NOMO-1 (cell line): ENCODE measurements around the gene NBR1.
A peak's percentile ranks its signal among the peaks of the same experiment; 100 is the strongest.
"Not testable (repeated sequence)": the region's sequence is repeated elsewhere in the genome, so short reads cannot be mapped to it uniquely, and the experiment has no call there.

ENCODE experiments used
- DNase-seq, 2 experiments: peaks; one replicate each; lab custom pipeline; 2025; ENCODE audit not compliant: unreplicated experiment in 2 of 2; lab: John Stamatoyannopoulos, UW

Gene NBR1, protein sequence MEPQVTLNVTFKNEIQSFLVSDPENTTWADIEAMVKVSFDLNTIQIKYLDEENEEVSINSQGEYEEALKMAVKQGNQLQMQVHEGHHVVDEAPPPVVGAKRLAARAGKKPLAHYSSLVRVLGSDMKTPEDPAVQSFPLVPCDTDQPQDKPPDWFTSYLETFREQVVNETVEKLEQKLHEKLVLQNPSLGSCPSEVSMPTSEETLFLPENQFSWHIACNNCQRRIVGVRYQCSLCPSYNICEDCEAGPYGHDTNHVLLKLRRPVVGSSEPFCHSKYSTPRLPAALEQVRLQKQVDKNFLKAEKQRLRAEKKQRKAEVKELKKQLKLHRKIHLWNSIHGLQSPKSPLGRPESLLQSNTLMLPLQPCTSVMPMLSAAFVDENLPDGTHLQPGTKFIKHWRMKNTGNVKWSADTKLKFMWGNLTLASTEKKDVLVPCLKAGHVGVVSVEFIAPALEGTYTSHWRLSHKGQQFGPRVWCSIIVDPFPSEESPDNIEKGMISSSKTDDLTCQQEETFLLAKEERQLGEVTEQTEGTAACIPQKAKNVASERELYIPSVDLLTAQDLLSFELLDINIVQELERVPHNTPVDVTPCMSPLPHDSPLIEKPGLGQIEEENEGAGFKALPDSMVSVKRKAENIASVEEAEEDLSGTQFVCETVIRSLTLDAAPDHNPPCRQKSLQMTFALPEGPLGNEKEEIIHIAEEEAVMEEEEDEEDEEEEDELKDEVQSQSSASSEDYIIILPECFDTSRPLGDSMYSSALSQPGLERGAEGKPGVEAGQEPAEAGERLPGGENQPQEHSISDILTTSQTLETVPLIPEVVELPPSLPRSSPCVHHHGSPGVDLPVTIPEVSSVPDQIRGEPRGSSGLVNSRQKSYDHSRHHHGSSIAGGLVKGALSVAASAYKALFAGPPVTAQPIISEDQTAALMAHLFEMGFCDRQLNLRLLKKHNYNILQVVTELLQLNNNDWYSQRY

DNA sequence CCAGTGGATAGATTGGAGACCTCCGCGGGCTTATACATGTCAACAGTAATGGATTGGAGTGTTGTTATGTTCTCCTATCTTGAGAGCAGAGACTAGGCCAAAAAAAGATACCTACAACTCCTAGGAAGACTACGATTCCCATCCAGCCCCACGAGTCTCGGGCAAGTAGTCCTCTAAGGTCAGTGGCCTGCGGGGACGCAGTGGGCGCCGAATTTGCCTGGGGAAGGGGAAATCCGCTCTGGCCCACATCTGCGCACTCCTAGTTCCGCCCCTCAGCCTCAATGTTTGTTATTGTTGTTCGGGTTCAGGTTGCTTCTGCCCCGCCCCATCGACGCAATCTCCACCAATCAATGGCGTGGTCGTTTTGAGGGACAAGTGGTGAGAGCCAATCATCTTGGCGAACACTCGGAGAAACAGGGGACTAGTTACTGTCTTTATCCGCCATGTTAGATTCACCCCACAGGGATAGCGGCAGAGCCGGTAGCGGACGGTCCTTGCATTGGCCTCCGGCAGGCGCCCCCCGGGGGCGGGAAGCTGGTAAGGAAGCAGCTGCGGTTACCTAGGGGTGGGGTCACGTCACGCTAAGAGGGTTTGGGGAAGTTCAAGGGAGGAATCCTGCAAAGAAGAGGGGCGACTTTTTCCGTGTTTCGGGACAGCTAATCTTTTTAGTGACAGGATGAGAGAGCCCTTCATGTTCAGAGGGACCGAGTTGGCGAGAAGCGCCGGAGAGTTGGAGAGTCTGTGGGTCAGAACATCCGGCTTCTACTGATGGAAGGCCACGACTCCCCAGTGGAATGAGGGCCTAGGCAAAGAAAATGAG is at the start of gene NBR1:
TSS of gene NBR1 (plus strand) at position 449 of the 820 bp plus-strand sequence. CDS start 4,586 bp downstream, outside the sequence.
- DNase-seq, result peak; percentile 96 to 97

- peak; percentile 100 for DNase-seq
These were observed 45.7 kb upstream of the NBR1 start, which contains the start of gene BRCA1 for GRCh38 chr17:43125133-43125966. BRCA1 (minus strand) TSS chr17:43125364; CDS start chr17:43124096, 1,268 bp downstream.

- peak; percentile 13 to 41 for DNase-seq
These were observed 44.8 kb upstream of the NBR1 start for GRCh38 chr17:43125967-43126910.

DNA sequence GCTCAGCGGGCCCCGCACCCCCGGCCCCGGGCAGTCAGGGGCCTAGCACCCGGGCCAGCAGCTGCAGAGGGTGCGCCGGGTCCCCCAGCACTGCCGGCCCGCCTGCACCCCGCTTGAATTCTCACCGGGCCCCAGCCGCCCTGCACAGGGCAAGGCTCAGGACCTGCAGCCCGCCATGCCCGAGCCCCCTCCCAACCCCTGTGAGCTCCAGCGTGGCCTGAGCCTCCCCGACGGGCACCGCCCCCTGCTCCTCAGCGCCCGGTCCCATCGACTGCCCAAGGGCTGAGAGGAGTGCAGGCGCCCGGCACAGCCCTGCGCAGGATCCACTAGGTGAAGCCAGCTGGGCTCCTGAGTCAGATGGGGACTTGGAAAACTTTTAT is 44.1 kb upstream of the NBR1 start:
- no peak for DNase-seq

DNA sequence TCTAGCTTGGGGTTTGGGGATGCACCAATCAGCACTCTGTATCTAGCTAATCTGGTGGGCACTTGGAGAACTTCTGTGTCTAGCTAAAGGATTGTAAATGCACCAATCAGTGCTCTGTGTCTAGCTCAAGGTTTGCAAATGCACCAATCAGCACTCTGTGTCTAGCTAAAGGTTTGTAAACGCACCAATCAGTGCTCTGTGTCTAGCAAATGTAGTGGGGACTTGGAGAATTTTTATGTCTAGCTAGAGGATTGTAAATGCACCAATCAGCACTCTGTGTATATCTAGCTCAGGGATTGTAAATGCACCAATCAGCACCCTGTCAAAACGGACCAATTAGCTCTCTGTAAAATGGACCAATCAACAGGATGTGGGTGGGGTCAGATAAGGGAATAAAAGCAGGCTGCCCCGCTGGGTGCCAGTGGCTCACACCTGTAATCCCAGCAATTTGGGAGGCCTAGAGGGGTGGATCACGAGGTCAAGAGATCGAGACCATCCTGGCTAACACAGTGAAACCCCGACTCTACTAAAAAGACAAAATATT is 43.6 kb upstream of the NBR1 start:
- not testable (repeated sequence) for DNase-seq

- DNase-seq, result no peak
These were observed 41.4 kb upstream of the NBR1 start for GRCh38 chr17:43129671-43130010.

GRCh38 chr17:43132117-43132516 is 38.9 kb upstream of the NBR1 start:
- no peak for DNase-seq

- not testable (repeated sequence) for DNase-seq
These were observed 37.6 kb upstream of the NBR1 start for GRCh38 chr17:43133439-43133838.

GRCh38 chr17:43134774-43135453 is 36.1 kb upstream of the NBR1 start:
- no peak for DNase-seq

- no peak for DNase-seq
These were observed 35.6 kb upstream of the NBR1 start for GRCh38 chr17:43135454-43135819.

GRCh38 chr17:43136574-43136973 is 34.4 kb upstream of the NBR1 start:
- not testable (repeated sequence) for DNase-seq

GRCh38 chr17:43138531-43138930 is 32.5 kb upstream of the NBR1 start:
- not testable (repeated sequence) for DNase-seq

DNA sequence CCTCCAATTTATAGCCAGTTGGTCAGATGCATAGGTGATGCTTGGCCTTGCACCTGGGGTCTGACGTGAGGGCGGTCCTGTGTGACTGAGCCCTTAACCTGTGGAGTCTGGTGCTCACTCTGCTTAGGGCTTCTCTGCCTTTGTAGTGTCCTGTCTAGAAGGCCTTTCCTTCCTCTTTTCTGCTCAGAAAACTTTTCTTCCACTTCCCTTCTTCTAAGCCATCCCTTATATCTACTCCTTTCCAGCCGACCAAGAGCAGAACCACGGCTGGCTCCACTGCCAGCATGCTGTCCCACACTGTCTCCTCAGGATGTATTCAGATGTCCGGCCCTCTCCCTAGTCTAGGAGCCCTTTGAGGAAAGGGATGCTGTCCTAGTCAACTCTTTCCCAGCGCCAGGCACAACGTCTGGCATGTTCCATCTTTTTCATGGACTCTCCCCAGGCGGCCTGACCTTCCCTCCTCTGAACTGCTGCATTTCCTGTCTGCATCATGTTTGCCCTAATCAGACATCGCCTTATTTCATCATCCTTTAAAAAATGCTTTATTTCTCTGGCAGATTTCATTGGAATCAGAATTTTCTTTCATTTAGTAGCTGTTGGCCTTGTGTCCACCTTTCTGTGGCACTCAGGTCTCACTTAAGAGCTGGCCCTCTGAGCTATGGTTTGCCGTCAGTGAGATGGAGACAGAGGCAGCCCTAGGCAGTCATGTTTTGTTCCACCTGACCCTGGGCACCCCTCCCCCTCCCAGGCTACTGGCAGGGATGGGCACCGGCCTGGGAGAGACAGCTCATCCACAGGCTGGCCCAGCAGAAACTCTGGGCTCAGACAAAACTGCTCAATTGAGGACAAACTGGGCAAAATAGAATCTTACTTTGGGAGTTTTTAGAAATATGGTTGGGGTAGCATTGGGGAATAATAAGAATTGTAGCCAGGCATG is 30.4 kb upstream of the NBR1 start:
- peak; percentile 20 to 66 for DNase-seq

DNA sequence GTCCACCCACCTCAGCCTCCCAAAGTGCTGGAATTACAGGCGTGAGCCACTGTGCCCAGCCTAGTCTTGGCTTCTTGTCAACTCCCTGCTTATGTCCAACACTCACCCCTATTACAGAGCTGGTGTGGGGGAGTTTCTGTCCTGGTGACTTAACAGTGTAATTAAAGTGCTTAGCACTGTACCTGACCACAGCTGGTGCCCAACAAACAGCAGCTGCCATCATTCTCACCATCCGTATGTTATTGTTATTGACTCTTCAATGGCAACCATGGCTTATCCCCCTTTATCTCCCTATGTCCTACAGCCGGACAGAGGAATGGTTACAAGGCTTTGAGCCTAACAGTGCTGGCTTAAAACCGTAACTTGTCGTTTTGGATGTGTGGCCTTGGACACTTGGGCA is 28.9 kb upstream of the NBR1 start:
- DNase-seq, result no peak

GRCh38 chr17:43143201-43143600 is 27.8 kb upstream of the NBR1 start:
- DNase-seq, result no peak

DNA sequence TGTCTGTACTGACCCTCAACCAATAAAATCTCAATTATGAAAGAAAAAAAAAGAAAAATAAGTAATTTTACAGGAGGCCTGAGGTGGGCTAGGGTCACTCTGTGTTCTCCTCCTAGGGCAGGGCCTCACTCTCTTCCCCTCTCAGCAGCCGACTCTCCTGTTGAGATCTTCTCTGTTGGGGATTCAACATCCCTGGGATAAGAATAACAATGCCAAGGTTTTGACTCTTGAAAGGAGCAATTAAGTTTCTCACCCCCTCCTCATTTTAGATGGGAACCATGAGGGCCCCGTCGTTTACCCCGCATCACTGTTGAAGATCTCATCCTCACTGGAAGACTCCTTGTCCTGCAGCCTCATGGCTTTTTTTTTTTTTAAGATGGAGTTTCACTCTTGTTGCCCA is 24.4 kb upstream of the NBR1 start:
- no peak for DNase-seq
